NCI-H345 treated with DMSO at 0.1 percent for 48 hours (cell line): ENCODE data around the gene NRG3.

ENCODE experiments used
- DNase-seq: peaks from one replicate; lab custom pipeline; 2025; ENCODE audit not compliant: unreplicated experiment; lab: John Stamatoyannopoulos, UW

Gene NRG3

DNA sequence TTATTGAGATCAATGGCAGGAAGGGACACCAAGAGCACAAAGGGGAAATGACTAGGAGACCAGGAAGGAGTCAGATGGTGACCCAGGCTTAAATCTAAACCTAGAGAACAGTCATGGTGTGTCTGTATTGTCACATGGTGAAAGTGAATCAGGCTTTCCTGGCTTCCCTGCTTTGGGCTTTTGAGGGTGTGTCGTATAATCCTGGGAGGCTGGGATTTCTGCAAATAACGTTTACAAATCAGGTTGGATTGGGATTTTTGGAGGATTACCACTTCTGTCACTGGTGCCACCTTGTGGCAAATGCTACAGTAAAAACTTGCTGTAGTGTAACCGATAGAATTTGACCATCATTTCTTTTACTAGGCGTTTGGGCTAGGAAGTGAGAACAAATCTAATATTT, 502.6 kb downstream of the NRG3 start:
- no peak for DNase-seq

DNA sequence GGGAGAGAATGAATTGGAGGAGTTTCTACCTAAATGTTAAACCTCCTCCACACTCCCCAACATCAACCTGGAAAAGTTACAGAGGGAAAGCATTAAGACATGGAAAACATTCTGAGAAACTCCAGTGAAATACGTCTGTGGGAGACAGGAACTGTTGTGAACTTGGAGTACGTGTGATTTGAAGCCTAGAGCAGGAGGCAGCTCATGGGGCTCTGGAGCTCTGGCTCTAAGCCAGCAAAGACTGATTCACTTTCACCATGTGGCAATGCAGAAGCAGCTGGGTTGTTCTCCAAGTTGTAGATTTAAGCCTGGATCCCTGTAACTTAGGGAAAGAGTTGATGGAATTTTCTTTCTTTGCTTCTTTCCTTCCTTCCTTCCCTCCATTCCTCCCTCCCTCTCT, 503.2 kb downstream of the NRG3 start:
- DNase-seq = no peak

DNA sequence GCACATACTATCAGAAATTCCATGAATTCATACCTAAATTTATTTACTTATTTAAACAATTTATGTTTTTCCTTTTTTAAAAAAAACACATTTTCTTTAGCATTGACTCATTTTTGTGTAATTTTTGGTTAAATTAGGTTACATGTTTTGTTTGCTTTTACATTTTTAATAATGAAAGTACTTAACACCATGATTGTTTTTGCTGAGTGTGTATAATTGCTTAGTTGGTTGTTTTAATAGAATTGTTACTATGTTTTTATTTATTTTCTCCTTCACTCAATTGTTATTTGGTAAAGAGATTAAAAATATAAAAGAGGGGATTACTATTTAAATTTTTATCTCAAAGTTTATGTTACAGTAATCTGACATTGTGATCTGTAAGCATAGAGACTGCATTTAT, 508.4 kb downstream of the NRG3 start:
- no peak for DNase-seq

DNA sequence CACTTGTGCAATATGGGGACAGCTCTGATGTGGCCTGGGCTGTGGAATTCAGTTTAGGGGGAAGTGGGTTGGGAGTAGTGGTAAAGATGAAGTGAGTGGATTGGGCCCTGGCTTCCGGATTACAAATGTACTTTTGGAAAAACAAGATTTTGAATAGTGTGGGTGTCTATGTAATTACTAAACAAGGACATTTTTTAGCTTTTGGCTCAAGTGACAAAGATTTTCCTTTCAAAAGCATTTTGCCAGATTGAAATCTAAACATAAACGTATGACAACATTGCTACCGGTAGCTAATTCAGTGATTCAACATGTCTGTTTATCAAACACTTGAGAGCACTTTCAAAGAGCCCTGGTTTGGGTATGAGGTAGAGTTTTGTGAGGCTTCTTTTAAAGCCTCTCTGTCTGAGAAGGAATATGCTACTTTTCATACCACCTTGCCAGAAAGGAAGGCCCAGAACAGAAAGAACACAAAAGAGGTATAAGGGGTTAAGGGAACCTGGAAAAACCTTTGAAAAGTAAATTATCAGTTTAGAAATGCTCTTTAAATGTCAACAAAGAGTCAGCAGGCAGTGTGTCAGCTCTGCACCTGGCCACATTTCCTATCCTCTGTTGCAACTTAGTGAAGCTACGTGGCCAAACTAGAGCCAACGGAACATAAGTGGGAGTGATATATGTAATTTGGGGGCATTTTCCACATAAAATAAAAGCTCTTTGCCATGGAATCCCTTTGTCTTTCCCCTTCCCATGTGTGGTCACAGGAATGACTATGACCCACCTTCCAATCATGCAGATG, 516.1 kb downstream of the NRG3 start:
- DNase-seq = no peak

DNA sequence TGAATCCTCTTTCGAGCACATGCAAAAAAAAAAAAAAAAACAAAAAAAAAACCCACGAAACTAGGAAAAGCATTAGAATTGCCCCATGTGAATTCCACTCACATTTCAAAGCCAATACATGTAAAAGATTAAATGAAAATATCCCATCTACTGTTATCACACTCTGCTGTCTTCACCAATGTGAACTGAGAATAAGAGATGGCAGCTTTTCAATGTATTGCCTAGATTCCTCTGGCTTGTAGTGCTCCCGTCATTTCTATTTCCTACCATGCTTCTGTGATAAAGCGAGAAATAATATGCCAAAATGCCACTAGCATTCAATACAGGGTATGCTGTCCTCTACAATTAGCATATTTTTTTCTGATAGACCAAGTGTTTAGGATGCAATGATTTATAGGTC, 517.0 kb downstream of the NRG3 start:
- DNase-seq = no peak

DNA sequence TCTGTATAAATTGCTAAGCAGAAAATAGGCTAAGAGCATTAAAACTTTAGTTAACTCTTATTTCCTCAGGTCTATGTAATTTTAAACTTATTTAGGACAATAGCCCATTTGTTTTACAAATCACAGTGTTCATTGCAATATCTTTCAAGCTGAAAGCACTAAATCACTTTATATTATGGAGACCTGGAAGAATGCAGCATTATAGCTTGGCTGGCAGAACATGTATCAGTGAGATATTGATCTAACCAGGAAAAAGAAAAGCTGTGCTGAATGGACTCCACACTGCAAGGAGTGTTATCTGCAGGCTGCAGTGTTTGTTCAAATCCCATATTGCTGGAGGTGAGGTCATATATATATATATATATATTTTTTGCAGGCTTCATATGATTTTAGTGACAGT, 517.5 kb downstream of the NRG3 start:
- no peak for DNase-seq

DNA sequence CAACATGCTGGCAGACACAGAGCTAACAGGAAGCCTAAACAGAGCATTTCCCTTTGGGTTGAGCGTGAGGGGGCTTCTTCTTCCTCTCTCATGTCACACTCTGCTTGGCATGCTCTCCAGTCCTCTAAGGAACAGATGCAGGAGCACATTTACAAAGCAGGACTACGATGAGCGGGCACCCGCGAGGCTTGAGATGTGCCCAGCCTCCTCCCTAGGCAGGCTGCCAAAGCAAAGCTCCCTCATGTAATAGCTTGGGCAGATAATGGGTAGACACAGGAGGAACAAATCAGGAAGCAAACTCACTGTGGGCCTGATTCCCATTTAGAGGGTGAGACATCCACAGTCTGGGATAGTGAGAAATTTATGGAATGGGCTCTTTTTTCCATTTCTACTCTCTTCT, 519.1 kb downstream of the NRG3 start:
- no peak for DNase-seq

DNA sequence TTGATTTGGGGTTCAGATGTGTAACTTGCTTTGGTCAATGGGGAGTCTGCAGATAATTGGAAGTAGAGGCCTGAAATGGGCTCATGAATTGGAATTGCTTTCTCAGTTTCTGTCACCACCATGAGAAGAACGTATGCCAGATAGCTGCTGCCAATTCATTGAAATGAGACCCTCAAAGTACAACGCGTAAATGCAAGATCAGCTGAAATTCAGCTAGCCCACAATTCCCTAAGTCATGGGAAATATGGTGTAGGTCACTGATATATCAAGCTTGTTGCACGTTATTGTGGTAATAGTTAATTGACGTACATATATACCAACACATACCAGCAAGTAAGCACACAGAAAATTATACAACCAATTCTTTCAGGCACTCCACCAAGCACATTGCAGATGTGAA, 520.0 kb downstream of the NRG3 start:
- DNase-seq = no peak

DNA sequence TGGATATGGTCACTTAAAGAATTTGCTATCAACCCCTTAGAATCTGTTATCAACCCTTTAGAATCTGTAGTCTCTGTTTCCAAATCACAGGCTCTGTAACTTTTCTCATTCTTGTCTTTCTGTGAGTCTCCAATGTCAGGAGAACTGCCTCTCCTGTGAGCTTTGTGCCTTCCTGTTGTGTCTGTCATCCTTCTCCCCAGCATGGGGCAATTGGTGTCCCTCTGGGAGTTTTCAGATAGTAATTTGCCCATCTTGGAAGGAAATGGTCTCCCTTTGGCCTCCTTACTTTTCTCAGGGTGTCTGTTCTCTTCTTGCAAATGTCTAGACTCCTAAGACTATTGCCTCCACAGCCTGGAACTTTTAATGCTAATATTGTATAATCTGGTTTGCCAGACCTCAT, 521.9 kb downstream of the NRG3 start:
- no peak for DNase-seq

DNA sequence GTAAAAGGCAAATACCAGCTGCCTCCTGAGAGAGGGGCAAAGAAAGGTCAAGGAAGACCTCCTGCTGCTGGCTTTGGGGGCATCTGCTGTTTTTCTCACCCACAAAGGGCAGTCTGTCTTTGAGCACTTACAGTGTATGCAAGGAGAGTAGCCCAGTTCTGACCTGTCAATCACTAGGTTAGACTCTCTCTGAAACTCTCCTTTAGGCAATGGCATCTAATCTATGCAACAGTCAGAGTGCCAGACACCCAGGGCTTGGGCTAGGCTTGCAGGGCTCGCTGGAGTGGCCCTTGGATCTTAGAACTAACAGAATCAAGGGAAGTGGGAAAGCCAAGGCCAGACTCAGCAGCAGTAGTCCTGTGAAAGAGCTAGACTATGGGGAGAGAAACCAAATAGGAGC, 522.9 kb downstream of the NRG3 start:
- DNase-seq = no peak

DNA sequence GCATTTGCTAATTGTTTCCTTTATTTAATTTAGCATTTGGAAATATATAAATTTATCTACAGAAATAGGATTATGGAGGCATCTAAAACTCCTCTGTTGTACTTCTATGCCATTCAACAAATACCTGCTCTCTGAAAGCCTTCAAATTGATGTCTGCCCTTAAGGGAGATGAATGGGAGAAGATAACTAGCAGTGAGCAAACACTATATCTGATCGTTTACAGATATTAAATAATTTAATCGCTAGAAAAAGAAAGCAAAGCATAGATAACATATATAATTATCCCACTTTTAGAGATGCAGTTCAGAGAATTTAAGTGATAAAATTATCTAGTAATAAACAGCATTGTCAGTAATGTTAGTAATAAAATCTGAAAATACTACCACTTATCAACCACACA, 524.9 kb downstream of the NRG3 start:
- no peak for DNase-seq

DNA sequence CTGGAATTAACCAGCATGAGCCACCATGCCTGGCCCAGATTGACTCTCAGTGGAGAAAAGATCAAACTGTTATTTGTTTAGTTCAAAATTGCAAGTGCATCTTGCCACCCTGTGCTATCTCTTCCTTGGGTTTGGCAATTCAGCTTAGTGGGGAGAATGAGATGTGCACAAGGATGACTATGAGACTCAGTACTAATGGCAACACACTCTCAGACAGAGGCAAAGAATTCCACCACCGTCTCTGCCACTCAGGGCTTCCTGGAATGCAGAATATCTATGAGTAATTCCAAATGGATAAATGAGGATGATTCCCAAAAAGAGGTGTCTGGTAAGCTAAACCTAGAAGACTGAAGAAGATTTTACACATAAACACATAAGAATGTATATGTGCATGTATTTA, 525.8 kb downstream of the NRG3 start:
- no peak for DNase-seq

DNA sequence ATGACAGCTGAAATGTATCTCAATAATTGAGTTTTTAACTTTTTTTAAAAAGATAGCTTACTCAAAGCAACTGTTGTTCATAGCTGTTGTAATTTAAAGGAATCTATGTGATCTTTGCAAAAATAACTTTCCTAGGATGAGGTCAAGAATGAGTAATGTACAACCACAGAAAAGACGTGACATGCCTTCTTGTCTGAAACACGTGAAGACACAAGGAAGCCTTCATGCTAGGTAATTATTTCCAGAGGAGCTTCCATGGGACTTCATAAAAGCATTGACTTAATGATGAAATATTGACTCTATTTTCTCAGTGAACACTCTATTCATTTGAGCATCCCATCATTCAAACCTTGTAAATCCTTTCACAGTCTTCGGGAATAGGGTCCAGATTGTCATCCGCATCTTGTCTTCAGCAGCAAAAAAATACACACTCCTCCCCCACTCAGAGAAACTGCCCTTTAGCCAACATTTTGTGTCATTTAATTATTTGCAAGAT, 528.0 kb downstream of the NRG3 start:
- DNase-seq = no peak

DNA sequence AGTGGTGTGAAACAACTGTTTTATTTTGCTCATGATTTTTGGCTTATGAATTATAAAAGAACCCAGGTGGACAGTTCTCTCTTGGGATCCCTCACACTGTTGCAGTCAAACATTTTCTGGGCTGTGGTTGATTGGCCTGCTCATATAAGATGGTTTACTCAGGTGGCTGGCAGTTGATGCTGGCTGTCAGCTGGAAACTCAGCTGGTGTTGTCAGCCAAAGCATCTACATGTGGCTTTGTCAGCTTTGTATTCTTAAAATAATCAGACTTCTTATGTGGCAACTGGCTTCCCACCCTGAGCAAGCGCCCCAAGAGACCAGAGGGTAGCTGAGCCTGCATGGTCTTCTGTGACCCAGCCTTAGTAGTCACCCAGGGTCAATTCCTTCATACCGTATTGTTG, 534.7 kb downstream of the NRG3 start:
- DNase-seq = no peak

DNA sequence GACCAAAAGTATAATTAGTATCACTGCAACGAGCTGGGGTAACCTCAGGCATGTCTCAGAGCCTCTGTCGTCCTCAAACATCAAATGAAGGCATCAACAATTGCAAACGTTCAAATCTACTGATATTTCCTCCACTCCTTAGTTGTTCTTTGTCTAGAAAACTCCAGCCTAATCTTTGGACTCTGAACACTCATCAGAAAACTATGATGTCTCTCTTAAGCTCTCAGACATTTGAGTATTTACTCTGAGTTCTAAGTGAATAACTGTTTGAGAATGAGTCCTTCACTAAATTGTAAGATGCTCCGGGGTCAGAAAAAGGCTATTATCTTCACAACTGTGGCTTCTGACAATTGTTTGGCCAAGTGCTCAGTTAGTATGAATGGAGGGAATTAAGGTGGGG, 536.4 kb downstream of the NRG3 start:
- no peak for DNase-seq

DNA sequence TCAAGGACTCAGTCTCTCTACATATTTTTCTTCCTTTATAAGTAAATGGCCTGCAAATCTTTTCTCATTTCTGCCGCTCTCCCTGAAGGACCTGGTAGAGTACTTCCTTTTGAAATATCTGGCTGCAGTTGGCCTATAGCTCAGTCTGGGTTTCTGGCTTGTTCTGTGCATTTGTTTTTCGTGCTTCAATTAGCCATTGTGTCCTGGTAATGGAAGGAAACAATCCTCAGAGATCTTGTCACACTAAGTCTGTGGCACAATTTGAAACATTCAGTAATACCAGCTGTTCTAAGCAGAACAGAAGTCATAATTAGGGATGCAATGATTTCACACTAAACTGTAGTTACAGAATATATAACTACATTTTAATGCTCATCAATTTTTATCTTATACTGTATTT, 545.0 kb downstream of the NRG3 start:
- no peak for DNase-seq

DNA sequence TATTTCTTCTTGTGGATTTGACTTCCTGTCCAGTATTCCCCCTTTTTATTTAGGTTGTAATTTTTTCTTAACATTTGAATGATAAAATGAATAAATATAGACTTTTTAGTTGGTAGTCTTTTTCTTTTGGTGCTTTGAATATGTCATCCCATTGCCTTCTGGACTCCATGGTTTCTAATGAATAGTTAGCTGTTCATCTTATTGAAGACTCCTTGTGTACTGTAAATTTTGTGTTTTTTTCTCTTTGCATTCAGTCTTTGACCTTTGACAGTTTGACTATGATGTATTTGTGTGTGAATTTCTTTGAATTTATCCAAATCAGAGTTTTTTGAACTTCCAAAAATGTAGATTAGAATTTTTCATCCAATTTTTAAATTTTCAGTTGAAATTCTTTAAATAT, 554.3 kb downstream of the NRG3 start:
- no peak for DNase-seq

DNA sequence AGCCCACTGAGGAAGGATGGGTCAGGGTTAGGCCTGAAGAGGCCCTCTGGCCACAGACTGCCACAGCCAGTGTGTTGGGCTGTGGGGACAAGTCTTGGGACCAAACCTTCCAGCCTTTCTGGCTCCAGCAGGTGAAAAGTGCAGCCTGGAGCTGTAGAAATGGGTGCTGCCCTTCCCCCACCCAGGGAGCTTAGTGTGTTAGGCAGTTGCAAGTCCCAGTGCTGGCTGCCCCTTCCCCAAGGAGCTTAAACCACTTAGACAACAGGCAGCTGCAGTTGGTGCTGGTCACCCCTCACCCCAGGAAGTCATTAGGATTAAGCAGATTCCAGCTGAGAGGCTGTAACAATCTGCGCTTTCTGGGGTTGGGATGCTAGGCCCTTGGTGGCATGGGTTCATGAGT, 563.3 kb downstream of the NRG3 start:
- DNase-seq = no peak

DNA sequence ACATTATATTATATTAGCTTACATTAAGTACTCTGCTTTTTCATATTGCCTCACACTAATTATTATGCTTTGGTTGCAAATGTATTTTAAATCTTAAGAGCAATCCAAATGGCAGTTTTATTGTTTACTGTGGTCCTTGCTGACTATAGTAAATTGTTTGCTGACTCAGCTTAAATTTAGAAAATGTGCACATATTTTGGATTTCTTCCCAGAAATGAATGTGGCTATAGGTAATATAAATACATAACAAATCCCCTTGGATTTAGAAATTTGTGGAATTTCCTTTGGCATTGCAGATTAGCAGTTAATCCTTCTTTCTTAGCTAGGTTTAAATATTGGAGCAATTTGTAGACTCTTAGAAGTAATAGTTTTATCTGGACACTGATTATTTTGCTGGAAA, 565.8 kb downstream of the NRG3 start:
- no peak for DNase-seq

DNA sequence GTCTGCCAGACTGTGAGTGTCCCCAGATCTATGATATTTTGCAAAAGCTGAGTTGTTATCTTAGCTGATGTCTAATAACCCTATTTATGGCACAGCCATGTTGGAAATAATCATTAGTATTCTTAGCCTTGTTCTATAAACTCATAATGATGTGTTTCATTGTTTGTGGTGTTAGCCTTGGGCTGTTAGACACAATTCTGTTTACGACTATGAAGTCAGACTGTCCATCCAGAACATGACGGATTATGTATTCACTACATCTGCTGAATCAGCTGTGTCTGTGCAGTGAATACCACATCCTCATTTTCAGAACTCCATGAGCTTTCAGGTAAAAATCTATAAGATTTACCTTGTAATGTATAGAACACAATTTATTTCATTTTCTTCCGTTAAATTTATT, 577.1 kb downstream of the NRG3 start:
- DNase-seq = no peak

DNA sequence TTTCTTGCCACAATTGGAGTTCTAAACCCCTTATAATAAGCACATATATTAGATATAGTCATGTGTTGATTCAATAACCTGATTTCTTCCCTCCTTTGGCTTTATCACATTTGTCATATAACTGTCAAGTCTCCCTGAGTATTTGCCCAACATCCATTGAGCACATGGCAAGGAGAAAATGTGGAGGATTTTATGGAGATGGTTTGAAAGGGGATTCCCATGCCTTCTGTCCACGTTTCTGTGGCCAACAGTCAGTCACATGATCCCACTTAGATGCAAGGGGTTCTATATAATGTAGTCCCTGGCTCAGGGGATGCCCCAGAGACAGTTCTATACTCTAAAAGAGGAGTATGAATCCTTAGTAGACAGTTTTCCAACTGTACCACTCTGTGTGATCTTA, 577.7 kb downstream of the NRG3 start:
- DNase-seq = no peak

DNA sequence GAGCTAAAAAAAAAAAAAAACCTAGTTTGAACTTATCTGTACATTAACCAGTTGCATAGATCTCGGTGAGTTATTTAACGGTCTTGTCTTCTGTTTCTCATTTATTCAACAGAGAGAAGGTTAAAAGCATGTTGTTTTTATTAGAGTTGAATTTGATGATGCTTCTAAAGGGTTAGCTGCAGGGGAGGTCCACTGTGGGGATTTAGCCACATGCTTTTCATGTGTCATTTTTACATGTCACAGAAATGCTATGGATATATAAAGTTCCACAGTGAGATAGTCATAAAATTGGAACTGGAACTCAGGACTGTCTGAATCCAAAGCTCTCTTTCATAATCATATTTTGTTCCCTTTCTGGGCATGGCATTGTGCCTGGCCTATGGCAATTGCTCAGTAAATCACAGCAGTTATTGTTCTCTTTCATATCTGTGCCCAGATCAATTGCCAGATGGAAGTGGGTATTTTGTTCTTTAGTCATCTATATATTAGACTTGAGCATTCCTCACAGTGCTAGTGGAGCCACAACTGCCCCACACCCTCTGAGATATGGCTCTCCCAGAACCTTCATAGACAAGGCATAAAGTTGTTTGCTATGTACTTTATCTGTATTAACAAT, 578.8 kb downstream of the NRG3 start:
- no peak for DNase-seq
